Measurements from ENCODE around the gene PTPRB. TPM values are rescaled to one million over a fixed set of nuclear protein-coding genes. Genes with fewer than 3 reads are reported as not detected.

Gene PTPRB
- total RNA-seq, 1 experiment from 2014 or later, result 1.9 TPM

DNA sequence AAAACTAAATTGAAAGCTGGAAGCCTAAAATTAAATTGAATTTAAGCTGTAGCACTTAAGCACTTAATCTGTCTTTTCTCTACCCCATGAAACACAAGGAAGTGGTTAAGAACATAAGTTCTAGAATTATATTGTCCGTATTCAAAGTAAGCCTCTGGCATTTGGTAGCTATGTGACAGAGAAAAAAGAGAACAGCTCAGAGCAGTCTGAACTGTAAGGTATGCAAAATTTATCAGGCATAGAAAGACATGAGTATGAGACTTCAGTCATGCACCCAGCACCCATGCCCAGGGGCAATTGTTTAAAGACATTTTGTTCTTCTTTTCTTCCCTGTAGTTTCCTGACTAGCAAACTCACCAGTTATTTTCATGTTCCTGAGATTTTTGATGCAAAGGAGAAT, 154.5 kb downstream of the PTPRB start:
- TF ChIP-seq EZH2 (IDR thresholded peaks at IDR 0.05; ENCODE audit: low read depth), result no peak
- TF ChIP-seq, protein P1, sequence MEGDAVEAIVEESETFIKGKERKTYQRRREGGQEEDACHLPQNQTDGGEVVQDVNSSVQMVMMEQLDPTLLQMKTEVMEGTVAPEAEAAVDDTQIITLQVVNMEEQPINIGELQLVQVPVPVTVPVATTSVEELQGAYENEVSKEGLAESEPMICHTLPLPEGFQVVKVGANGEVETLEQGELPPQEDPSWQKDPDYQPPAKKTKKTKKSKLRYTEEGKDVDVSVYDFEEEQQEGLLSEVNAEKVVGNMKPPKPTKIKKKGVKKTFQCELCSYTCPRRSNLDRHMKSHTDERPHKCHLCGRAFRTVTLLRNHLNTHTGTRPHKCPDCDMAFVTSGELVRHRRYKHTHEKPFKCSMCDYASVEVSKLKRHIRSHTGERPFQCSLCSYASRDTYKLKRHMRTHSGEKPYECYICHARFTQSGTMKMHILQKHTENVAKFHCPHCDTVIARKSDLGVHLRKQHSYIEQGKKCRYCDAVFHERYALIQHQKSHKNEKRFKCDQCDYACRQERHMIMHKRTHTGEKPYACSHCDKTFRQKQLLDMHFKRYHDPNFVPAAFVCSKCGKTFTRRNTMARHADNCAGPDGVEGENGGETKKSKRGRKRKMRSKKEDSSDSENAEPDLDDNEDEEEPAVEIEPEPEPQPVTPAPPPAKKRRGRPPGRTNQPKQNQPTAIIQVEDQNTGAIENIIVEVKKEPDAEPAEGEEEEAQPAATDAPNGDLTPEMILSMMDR (conservative IDR thresholded peaks at IDR 0.05), result no peak
- Histone ChIP-seq H3K9me3 (ENCODE audit: insufficient read depth, low read depth) (no peaks in the 10 kb centered on the region), H3K36me3 (ENCODE audit: low read depth) (no peaks in the 10 kb centered on the region), H3K27me3 (ENCODE audit: insufficient read depth, low read depth) (no peaks in the 10 kb centered on the region), H3K4me1 (replicated peaks; ENCODE audit: insufficient read depth) (no peaks in the 10 kb centered on the region), H2AFZ (no peak overlapping the region), H3K27ac (no peak overlapping the region), H3K79me2 (ENCODE audit: low read depth) (0 out of 2 replicates have a peak, but pooled peaks cover 16% of the 10 kb centered on the region), H3K4me3 (no peak overlapping the region), H3K9me2 (ENCODE audit: insufficient read depth) (no peaks in the 10 kb centered on the region), H4K20me1 (ENCODE audit: insufficient read depth) (no peaks in the 10 kb centered on the region), H3F3A (ENCODE audit: insufficient read depth, low read depth) (no peaks in the 10 kb centered on the region), H3K4me2 (no peak overlapping the region)
- no TSS peak for BruUV-seq (replicated peaks)
- intact Hi-C loops (cut with micrococcal nuclease; ENCODE audit: unreplicated experiment), result no loop called here
- no peak for DNase-seq
- ChIA-PET POLR2A (ENCODE audit: unreplicated experiment) (no interaction called here), CTCF (interaction anchor here (0.6 kb wide), 1 partner anchor 582 kb away, joined by 3 read pairs; no protein-coding TSS in a partner anchor)

DNA sequence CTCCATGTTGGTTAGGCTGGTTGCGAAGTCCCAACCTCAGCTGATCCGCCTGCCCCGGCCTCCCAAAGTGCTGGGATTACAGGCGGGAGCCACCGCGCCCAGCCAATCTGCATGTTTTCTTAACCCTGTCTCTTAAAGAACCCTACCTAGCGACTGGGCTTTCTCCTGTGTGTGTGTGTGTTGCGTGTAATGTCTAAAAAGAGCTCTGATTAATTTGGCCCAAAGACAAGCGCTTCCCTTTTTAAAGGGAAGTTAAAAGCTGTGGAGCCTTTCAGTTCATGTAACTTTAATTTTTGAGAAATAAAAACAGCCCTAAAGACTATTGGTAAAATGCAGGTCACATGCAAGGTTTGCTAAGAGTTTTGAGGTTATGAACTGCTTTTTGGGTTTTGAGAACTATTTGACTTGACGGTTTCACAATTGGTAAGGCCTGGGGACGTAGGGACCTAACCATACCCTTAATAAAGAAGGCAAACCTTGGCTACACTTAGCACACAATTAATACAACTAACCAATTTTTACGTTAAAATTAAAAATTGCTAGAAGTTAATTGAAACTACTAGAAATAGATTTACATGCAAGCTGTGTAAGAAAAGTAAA, 167.9 kb downstream of the PTPRB start:
- Histone ChIP-seq H3K79me2 (ENCODE audit: low read depth) (peaks cover 49% of the 10 kb centered on the region), H4K20me1 (ENCODE audit: insufficient read depth) (no peaks in the 10 kb centered on the region), H3K9me3 (ENCODE audit: insufficient read depth, low read depth) (peaks cover 4% of the 10 kb centered on the region; the same call in 1 of the 2 replicates), H3F3A (ENCODE audit: insufficient read depth, low read depth) (0 out of 2 replicates have a peak, but pooled peaks cover 5% of the 10 kb centered on the region), H3K4me2 (peak overlapping the region; percentile 70), H3K4me1 (replicated peaks; ENCODE audit: insufficient read depth) (no peaks in the 10 kb centered on the region), H3K9me2 (ENCODE audit: insufficient read depth) (no peaks in the 10 kb centered on the region), H3K27me3 (ENCODE audit: insufficient read depth, low read depth) (no peaks in the 10 kb centered on the region), H2AFZ (0 out of 2 replicates have a peak overlapping the region, but pooled peaks have one; percentile 82), H3K4me3 (peak overlapping the region; percentile 63), H3K27ac (no peak overlapping the region), H3K36me3 (ENCODE audit: low read depth) (no peaks in the 10 kb centered on the region)
- no TSS peak for BruUV-seq (replicated peaks)
- TF ChIP-seq, protein P1 (conservative IDR thresholded peaks at IDR 0.05), result no peak
- TF ChIP-seq EZH2 (IDR thresholded peaks at IDR 0.05; ENCODE audit: low read depth), result no peak
- ChIA-PET CTCF (no interaction called here), POLR2A (ENCODE audit: unreplicated experiment) (no interaction called here)
- DNase-seq, result no peak
- intact Hi-C loops (cut with micrococcal nuclease; ENCODE audit: unreplicated experiment), result no loop called here

DNA sequence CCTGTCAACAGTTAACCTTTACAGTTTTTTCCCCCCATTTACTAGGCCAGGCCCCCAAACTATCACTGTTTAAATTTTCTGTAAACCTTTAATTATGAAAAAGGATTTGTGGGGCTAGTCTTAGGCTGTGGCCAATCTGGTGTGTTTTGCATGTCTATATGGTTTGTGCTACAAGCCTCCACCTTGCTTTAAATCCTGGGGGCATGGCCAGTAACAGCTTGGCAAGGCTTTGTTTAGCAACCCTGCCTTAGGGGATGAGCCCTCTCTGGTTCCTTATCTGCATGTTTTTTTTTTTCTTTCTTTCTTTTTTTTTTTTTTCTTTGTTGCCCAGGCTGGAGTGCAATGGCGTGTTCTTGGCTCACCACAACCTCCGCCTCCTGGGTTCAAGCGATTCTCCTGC, 168.5 kb downstream of the PTPRB start:
- Histone ChIP-seq H3K79me2 (ENCODE audit: low read depth) (peaks cover 49% of the 10 kb centered on the region), H3K4me3 (peak overlapping the region; percentile 63), H3K9me3 (ENCODE audit: insufficient read depth, low read depth) (peaks cover 5% of the 10 kb centered on the region; the same call in 1 of the 2 replicates), H3K4me1 (replicated peaks; ENCODE audit: insufficient read depth) (no peaks in the 10 kb centered on the region), H3F3A (ENCODE audit: insufficient read depth, low read depth) (0 out of 2 replicates have a peak, but pooled peaks cover 5% of the 10 kb centered on the region), H3K36me3 (ENCODE audit: low read depth) (no peaks in the 10 kb centered on the region), H3K9me2 (ENCODE audit: insufficient read depth) (no peaks in the 10 kb centered on the region), H3K27ac (peak overlapping the region; percentile 44; the same call in 1 of the 2 replicates), H2AFZ (peak overlapping the region; percentile 82), H3K4me2 (peak overlapping the region; percentile 70), H4K20me1 (ENCODE audit: insufficient read depth) (no peaks in the 10 kb centered on the region), H3K27me3 (ENCODE audit: insufficient read depth, low read depth) (no peaks in the 10 kb centered on the region)
- TF ChIP-seq, protein P1 (conservative IDR thresholded peaks at IDR 0.05), result no peak
- no peak for TF ChIP-seq EZH2 (IDR thresholded peaks at IDR 0.05; ENCODE audit: low read depth)
- intact Hi-C loops (cut with micrococcal nuclease; ENCODE audit: unreplicated experiment), result no loop called here
- ChIA-PET CTCF (no interaction called here), POLR2A (ENCODE audit: unreplicated experiment) (no interaction called here)
- BruUV-seq (replicated peaks), result no TSS peak
- DNase-seq, result no peak

Measured in PC-9 (cell line).